Progenitor cell of endocrine pancreas (in vitro differentiated cells): ENCODE data around the gene DEFB125. TPM values are rescaled to one million over a fixed set of nuclear protein-coding genes. Genes with fewer than 3 reads are reported as not detected.

ENCODE experiments used
- DNase-seq: peaks from one replicate; pipeline ENCODE4 v3.0.0; 2021; ENCODE audit warnings: low spot score; ENCODE audit not compliant: unreplicated experiment
- H3K27ac Mint-ChIP-seq: 2 replicates; pipeline ENCODE4 v1.8.0; 2021; ENCODE audit warnings: mild to moderate bottlenecking, moderate library complexity, mixed read lengths
- H3K27me3 Mint-ChIP-seq: 2 replicates; pipeline ENCODE4 v1.8.0; 2021; ENCODE audit warnings: mixed read lengths
- H3K36me3 Mint-ChIP-seq: 2 replicates; pipeline ENCODE4 v1.8.0; 2022; ENCODE audit warnings: mixed read lengths; ENCODE audit not compliant: insufficient read depth
- H3K4me1 Mint-ChIP-seq: 2 replicates; pipeline ENCODE4 v1.8.0; 2021; ENCODE audit warnings: low read depth, mixed read lengths
- H3K4me3 Mint-ChIP-seq: 2 replicates; pipeline ENCODE4 v1.8.0; 2021; ENCODE audit warnings: low read depth, mild to moderate bottlenecking, moderate library complexity, mixed read lengths
- H3K9me3 Mint-ChIP-seq: 2 replicates; pipeline ENCODE4 v1.8.0; 2021; ENCODE audit warnings: low read depth, mixed read lengths
- total RNA-seq: library from RNA; stranded (reverse); gene quantifications from 2 replicates; pipeline ENCODE4 v1.2.1, GENCODE V29; 2021
- TF ChIP-seq, protein P1 (sequence below): fragments of 200-600 bp; sonication (generic); IDR thresholded peaks from one replicate; pipeline ENCODE4 v1.5.0; 2021; ENCODE audit warnings: antibody characterized with exemption, mild to moderate bottlenecking; ENCODE audit not compliant: unreplicated experiment

The DEFB125 gene
- total RNA-seq, 1 donor from 2014 or later: not detected

DNA sequence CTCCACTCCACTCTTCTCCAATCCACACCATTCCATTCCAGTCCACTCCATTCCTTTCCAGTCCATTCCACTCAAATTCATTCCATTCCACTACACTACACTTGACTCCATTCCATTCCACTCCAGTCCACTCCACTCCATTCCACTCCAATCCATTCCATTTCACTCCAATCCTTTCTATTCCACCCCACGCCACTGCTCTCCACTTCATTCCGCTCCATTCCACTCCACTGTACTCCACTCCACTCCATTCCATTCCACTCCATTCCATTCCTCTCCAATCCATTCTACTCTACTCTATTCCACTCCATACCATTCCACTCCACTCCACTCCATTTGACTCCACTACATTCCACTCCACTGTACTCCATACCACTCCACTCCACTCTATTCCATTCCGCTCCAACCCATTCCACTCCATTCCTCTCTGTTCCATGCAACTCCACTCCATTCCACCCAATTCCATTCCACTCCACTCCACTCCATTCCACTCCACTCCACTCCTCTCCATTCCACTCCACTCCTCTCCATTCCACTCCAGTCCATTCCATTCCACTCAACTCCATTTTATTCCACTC lies 23.4 kb upstream of the DEFB125 start:
- Mint-ChIP-seq H3K27me3 (peaks cover 1% of the 10 kb centered on the region), H3K27ac (no peak overlapping the region), H3K36me3 (no peaks in the 10 kb centered on the region), H3K4me3 (no peak overlapping the region), H3K9me3 (no peaks in the 10 kb centered on the region), H3K4me1 (no peaks in the 10 kb centered on the region)
- DNase-seq: no peak
- TF ChIP-seq, protein P1, sequence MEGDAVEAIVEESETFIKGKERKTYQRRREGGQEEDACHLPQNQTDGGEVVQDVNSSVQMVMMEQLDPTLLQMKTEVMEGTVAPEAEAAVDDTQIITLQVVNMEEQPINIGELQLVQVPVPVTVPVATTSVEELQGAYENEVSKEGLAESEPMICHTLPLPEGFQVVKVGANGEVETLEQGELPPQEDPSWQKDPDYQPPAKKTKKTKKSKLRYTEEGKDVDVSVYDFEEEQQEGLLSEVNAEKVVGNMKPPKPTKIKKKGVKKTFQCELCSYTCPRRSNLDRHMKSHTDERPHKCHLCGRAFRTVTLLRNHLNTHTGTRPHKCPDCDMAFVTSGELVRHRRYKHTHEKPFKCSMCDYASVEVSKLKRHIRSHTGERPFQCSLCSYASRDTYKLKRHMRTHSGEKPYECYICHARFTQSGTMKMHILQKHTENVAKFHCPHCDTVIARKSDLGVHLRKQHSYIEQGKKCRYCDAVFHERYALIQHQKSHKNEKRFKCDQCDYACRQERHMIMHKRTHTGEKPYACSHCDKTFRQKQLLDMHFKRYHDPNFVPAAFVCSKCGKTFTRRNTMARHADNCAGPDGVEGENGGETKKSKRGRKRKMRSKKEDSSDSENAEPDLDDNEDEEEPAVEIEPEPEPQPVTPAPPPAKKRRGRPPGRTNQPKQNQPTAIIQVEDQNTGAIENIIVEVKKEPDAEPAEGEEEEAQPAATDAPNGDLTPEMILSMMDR: no peak

DNA sequence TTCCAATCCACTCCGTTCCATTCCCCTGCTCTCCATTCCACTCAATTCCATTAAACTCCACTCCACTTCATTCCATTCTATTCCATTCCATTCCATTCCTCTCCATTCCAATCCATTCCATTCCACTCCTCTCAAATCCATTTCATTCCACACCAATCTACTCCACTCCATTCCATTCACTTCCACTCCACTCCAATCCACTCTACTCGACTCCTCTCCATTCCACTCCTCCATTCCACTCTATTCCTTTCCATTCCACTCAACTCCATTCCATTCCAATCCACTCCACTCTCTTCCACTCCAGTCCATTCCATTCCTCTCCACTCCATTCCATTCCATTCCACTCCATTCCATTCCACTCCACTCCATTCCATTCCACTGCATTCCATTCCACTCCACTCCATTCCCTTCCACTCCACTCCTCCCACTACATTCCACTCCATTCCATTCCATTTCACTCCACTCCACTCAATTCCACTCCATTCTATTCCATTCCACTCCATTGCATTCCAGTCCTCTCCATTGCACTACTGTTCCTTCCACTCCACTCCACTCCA lies 22.6 kb upstream of the DEFB125 start:
- H3K4me1 Mint-ChIP-seq: no peaks in the 10 kb centered on the region
- no peaks in the 10 kb centered on the region for H3K9me3 Mint-ChIP-seq
- TF ChIP-seq, protein P1: no peak
- no peak overlapping the region for H3K4me3 Mint-ChIP-seq
- no peak for DNase-seq
- no peak overlapping the region for H3K27ac Mint-ChIP-seq
- H3K36me3 Mint-ChIP-seq: no peaks in the 10 kb centered on the region
- peaks cover 3% of the 10 kb centered on the region for H3K27me3 Mint-ChIP-seq

DNA sequence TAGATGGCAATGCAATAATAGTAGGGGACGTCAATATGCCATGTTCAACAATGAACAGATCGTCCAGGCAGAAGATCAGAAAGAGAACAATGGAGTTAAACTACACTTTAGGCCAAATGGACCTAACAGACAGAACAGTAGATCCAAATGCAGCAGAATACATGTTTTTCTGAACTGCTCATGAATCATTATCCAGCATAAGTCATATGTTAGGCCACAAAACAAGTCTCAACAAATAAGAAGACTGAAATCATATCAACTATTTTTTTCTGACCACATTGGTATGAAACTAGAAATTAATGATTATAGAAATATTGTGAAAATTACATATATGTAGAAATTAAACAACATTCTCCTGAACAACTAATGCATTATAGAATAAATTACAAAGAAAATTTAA lies 10.2 kb upstream of the DEFB125 start:
- Mint-ChIP-seq H3K27me3 (peaks cover 29% of the 10 kb centered on the region), H3K9me3 (peaks cover 7% of the 10 kb centered on the region), H3K4me3 (no peak overlapping the region), H3K4me1 (no peaks in the 10 kb centered on the region), H3K36me3 (no peaks in the 10 kb centered on the region), H3K27ac (no peak overlapping the region)
- DNase-seq: no peak
- TF ChIP-seq, protein P1: no peak

DNA sequence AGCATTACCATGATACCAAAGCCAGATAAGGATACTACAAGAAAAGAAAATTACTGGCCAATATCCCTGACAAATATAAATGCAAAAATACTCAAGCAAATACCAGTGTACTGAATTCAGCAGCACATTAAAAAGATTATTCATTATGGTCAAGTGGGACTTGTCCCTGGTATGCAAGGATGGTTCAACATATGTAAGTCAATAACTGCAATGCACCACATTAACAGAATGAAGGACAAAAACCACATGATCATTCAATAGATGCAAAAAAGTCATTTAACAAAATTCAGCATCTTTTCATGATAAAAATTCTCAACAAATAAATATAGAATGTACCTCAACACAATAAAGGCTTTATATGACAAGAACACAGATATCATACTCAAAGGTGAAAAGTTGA lies 9.1 kb upstream of the DEFB125 start:
- H3K4me3 Mint-ChIP-seq: no peak overlapping the region
- H3K27ac Mint-ChIP-seq: no peak overlapping the region
- no peak for DNase-seq
- H3K27me3 Mint-ChIP-seq: peaks cover 37% of the 10 kb centered on the region
- peaks cover 4% of the 10 kb centered on the region for H3K9me3 Mint-ChIP-seq
- no peaks in the 10 kb centered on the region for H3K36me3 Mint-ChIP-seq
- TF ChIP-seq, protein P1: no peak
- no peaks in the 10 kb centered on the region for H3K4me1 Mint-ChIP-seq

DNA sequence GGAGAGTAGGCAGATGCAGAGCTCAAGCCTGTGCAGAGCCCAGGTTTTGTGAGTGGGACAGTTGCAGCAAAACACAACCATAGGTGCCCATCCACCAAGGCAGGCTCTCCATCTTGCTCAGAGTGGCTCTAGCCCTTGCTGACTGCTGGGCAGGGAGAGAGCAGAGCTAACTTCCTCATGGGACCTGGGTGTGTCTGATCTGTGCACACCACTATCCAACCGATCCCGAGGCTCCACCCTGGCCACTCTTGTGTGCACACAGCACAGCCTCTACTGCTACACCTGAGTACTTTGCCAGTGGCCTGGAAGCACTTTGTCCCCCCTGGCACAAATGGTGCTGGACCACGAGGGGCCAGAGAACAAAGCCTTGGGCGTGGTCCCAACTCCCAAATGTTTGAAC lies 7.9 kb upstream of the DEFB125 start:
- TF ChIP-seq, protein P1: no peak
- Mint-ChIP-seq H3K9me3 (peaks cover 4% of the 10 kb centered on the region), H3K4me1 (no peaks in the 10 kb centered on the region), H3K4me3 (no peak overlapping the region), H3K27ac (no peak overlapping the region), H3K36me3 (no peaks in the 10 kb centered on the region), H3K27me3 (peaks cover 39% of the 10 kb centered on the region)
- DNase-seq: no peak
